ENCODE measurements around the gene ADGRE3. TPM values are rescaled to one million over a fixed set of nuclear protein-coding genes. Genes with fewer than 3 reads are reported as not detected.

The ADGRE3 gene
- total RNA-seq, 1 experiment from 2014 or later: not detected

DNA sequence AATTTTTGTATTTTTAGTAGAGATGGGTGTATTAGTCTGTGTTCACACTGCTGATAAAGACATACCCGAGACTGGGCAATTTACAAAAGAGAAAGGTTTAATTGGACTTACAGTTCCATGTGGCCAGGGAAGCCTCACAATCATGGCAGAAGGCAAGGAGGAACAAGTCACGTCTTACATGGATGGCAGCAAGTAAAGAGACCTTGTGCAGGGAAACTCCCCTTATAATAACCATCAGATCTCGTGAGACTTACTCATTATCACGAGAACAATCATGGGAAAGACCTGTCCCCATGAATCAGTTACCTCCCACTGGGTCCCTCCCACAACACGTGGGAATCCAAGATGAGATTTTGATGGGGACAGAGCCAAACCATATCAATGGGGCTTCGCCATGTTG is 29.8 kb upstream of the ADGRE3 start:
- no peak overlapping the region for H3K4me2 ChIP-seq (ENCODE audit: insufficient read depth, insufficient read length, low read length)
- H3K56ac ChIP-seq (ENCODE audit: insufficient read length, low read depth, low read length): no peak overlapping the region
- no peak overlapping the region for H3K27ac ChIP-seq (ENCODE audit: insufficient read length, low read depth, low read length)
- no peak overlapping the region for H3T11ph ChIP-seq (ENCODE audit: low read length)
- H3K14ac ChIP-seq (ENCODE audit: insufficient read depth, low read length): no peak overlapping the region
- H3K79me1 ChIP-seq (ENCODE audit: insufficient read depth, low read depth, low read length, poor library complexity, severe bottlenecking): no peaks in the 10 kb centered on the region
- H3K23me2 ChIP-seq (ENCODE audit: insufficient read length, low read depth, low read length, poor library complexity, severe bottlenecking): no peaks in the 10 kb centered on the region
- H2AK5ac ChIP-seq (ENCODE audit: insufficient read length, low read length): no peak overlapping the region
- no peaks in the 10 kb centered on the region for H4K20me1 ChIP-seq (ENCODE audit: control insufficient read depth, insufficient read depth, insufficient read length)
- H2BK5ac ChIP-seq (ENCODE audit: insufficient read length, low read length): no peak overlapping the region
- Mint-ChIP-seq H3K27me3 (ENCODE audit: low read depth) (no peaks in the 10 kb centered on the region), H3K36me3 (ENCODE audit: insufficient read depth in 1 of 3, low read depth in 3 of 3) (peaks cover 73 to 93% (median 85%) of the 10 kb centered on the region in 3 experiments), H3K4me1 (no peaks in the 10 kb centered on the region), H3K4me3 (no peak overlapping the region), H3K27ac (no peak overlapping the region), H3K9me3 (peaks cover 17 to 27% of the 10 kb centered on the region in 2 experiments)
- no peak overlapping the region for H2AFZ ChIP-seq (ENCODE audit: low read length)
- no peaks in the 10 kb centered on the region for H3K9me3 ChIP-seq (ENCODE audit: control insufficient read depth, low read depth, low read length)
- H4K8ac ChIP-seq (replicated peaks; ENCODE audit: insufficient read length, low read depth, low read length): no peak overlapping the region
- no peaks in the 10 kb centered on the region for H3K79me2 ChIP-seq (ENCODE audit: insufficient read depth, low read length)
- H2BK20ac ChIP-seq (ENCODE audit: low read depth, low read length, poor library complexity, severe bottlenecking): no peak overlapping the region
- no peak overlapping the region for H2BK12ac ChIP-seq (ENCODE audit: insufficient read length, low read depth, low read length)
- H4K5ac ChIP-seq (ENCODE audit: insufficient read length, low read depth, low read length): no peak overlapping the region
- H3K9ac ChIP-seq (ENCODE audit: extremely low read depth, insufficient read length, low read length): no peak overlapping the region
- no peak overlapping the region for H2BK15ac ChIP-seq (ENCODE audit: low read depth, low read length)
- H3K4ac ChIP-seq (ENCODE audit: low read depth, low read length): no peak overlapping the region
- DNase-seq: no peak
- H3K23ac ChIP-seq (ENCODE audit: insufficient read length, low read depth, low read length): no peak overlapping the region
- no peak overlapping the region for H3K18ac ChIP-seq (ENCODE audit: insufficient read length, low read depth, low read length)
- no peak overlapping the region for H2BK120ac ChIP-seq (ENCODE audit: low read depth, low read length, poor library complexity, severe bottlenecking)
- H4K91ac ChIP-seq (ENCODE audit: insufficient read length, low read depth, low read length): no peak overlapping the region
- WGBS (ENCODE audit: extremely low coverage, insufficient read length, low lambda C conversion rate): no CpG with 5 or more reads among the region's 6 CpGs
- no peaks in the 10 kb centered on the region for H3K27me3 ChIP-seq (ENCODE audit: insufficient read depth, low read length)
- TF ChIP-seq, protein P1, sequence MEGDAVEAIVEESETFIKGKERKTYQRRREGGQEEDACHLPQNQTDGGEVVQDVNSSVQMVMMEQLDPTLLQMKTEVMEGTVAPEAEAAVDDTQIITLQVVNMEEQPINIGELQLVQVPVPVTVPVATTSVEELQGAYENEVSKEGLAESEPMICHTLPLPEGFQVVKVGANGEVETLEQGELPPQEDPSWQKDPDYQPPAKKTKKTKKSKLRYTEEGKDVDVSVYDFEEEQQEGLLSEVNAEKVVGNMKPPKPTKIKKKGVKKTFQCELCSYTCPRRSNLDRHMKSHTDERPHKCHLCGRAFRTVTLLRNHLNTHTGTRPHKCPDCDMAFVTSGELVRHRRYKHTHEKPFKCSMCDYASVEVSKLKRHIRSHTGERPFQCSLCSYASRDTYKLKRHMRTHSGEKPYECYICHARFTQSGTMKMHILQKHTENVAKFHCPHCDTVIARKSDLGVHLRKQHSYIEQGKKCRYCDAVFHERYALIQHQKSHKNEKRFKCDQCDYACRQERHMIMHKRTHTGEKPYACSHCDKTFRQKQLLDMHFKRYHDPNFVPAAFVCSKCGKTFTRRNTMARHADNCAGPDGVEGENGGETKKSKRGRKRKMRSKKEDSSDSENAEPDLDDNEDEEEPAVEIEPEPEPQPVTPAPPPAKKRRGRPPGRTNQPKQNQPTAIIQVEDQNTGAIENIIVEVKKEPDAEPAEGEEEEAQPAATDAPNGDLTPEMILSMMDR (conservative IDR thresholded peaks at IDR 0.05): no peak
- no peaks in the 10 kb centered on the region for H3K4me1 ChIP-seq (ENCODE audit: insufficient read depth, low read length)

Measured in H9 (cell line).